ENCODE measurements around the gene CACNA1B.

GRCh38 chr9:137832191-137832700 lies 45.3 kb upstream of the CACNA1B start:
- no peak for TF ChIP-seq CTCF (IDR thresholded peaks at IDR 0.05)
- no peak for TF ChIP-seq EP300 (IDR thresholded peaks at IDR 0.05)
- TF ChIP-seq POLR2A (IDR thresholded peaks at IDR 0.05): no peak
- no peak for TF ChIP-seq POLR2AphosphoS5 (IDR thresholded peaks at IDR 0.05)

All from upper lobe of left lung (tissue), 4 donors.